GM18526 (cell line): ENCODE measurements around the gene OGG1.

Source experiments
- POLR2A ChIP-seq: IDR thresholded peaks from 3 replicates; pipeline ENCODE4 v1.6.1; 2011; ENCODE audit not compliant: insufficient read length; ENCODE audit errors: extremely low read depth

Gene OGG1

GRCh38 chr3:9718118-9718517, 31.6 kb upstream of the OGG1 start:
- no peak for TF ChIP-seq POLR2A

GRCh38 chr3:9721015-9721699, 28.6 kb upstream of the OGG1 start:
- no peak for TF ChIP-seq POLR2A

GRCh38 chr3:9721700-9722060, 28.1 kb upstream of the OGG1 start:
- no peak for TF ChIP-seq POLR2A

- no peak for TF ChIP-seq POLR2A
Measured at GRCh38 chr3:9725775-9726515, 23.8 kb upstream of the OGG1 start.

- no peak for TF ChIP-seq POLR2A
Measured at GRCh38 chr3:9727041-9727595, 22.6 kb upstream of the OGG1 start.

- no peak for TF ChIP-seq POLR2A
Measured at GRCh38 chr3:9727743-9728142, 22.0 kb upstream of the OGG1 start.

GRCh38 chr3:9729419-9729818, 20.3 kb upstream of the OGG1 start:
- no peak for TF ChIP-seq POLR2A

- TF ChIP-seq POLR2A, result no peak
Measured at GRCh38 chr3:9730657-9731205, 19.0 kb upstream of the OGG1 start.

GRCh38 chr3:9731206-9732079, 18.3 kb upstream of the OGG1 start, which contains the start of gene BRPF1:
Gene BRPF1 (plus strand): TSS chr3:9731735. CDS start chr3:9734141, 2,406 bp downstream.
- peak; percentile 75 for TF ChIP-seq POLR2A

- TF ChIP-seq POLR2A, result no peak
Measured at GRCh38 chr3:9732080-9732739, 17.5 kb upstream of the OGG1 start.

- no peak for TF ChIP-seq POLR2A
Measured at GRCh38 chr3:9732740-9733115, 17.0 kb upstream of the OGG1 start.

GRCh38 chr3:9736831-9737230, 12.9 kb upstream of the OGG1 start:
- no peak for TF ChIP-seq POLR2A

GRCh38 chr3:9739181-9739580, 10.6 kb upstream of the OGG1 start:
- no peak for TF ChIP-seq POLR2A

- TF ChIP-seq POLR2A, result no peak
Measured at GRCh38 chr3:9742560-9742959, 7.2 kb upstream of the OGG1 start.

GRCh38 chr3:9743548-9743947, 6.2 kb upstream of the OGG1 start:
- no peak for TF ChIP-seq POLR2A
